ENCODE results near the gene TPRA1.

Gene TPRA1

GRCh38 chr3:127588806-127589577 lies 1.5 kb downstream of the TPRA1 start:
- no peak for DNase-seq

GRCh38 chr3:127587876-127588275 lies 2.7 kb downstream of the TPRA1 start:
- DNase-seq = no peak

GRCh38 chr3:127585813-127586413 lies 4.6 kb downstream of the TPRA1 start:
- no peak for DNase-seq

- DNase-seq = no peak
These were observed 5.2 kb downstream of the TPRA1 start for GRCh38 chr3:127585163-127585812.

- DNase-seq = no peak
These were observed 5.8 kb downstream of the TPRA1 start for GRCh38 chr3:127584734-127585133.

- no peak for DNase-seq
These were observed 10.0 kb downstream of the TPRA1 start for GRCh38 chr3:127580327-127581060.

GRCh38 chr3:127578802-127579201 lies 11.7 kb downstream of the TPRA1 start:
- no peak for DNase-seq

- no peak for DNase-seq
These were observed 12.4 kb downstream of the TPRA1 start for GRCh38 chr3:127578168-127578567.

- no peak for DNase-seq
These were observed 13.1 kb downstream of the TPRA1 start for GRCh38 chr3:127577448-127577847.

GRCh38 chr3:127574880-127575878 lies 15.4 kb downstream of the TPRA1 start:
- DNase-seq = peak; percentile 87

GRCh38 chr3:127573912-127574311 lies 16.6 kb downstream of the TPRA1 start:
- no peak for DNase-seq

GRCh38 chr3:127573401-127573800 lies 17.1 kb downstream of the TPRA1 start:
- DNase-seq = no peak

- no peak for DNase-seq
These were observed 17.8 kb downstream of the TPRA1 start for GRCh38 chr3:127572735-127573134.

- DNase-seq = no peak
These were observed 18.3 kb downstream of the TPRA1 start for GRCh38 chr3:127572186-127572585.

GRCh38 chr3:127570520-127570919 lies 20.0 kb downstream of the TPRA1 start:
- DNase-seq = no peak

GRCh38 chr3:127569160-127569559 lies 21.4 kb downstream of the TPRA1 start:
- DNase-seq = no peak

GRCh38 chr3:127568586-127568985 lies 21.9 kb downstream of the TPRA1 start:
- DNase-seq = no peak

- DNase-seq = no peak
These were observed 23.7 kb downstream of the TPRA1 start for GRCh38 chr3:127566833-127567232.

GRCh38 chr3:127565711-127566110 lies 24.8 kb downstream of the TPRA1 start:
- no peak for DNase-seq

- no peak for DNase-seq
These were observed 30.3 kb downstream of the TPRA1 start for GRCh38 chr3:127560051-127560787.

- no peak for DNase-seq
These were observed 34.0 kb downstream of the TPRA1 start for GRCh38 chr3:127556565-127556964.

Measured in CD4-positive, alpha-beta T cell treated with Interleukin-6 for 4 hours (primary cell).